ENCODE results near the gene IFNA16.
"Not testable (repeated sequence)": the region's sequence is repeated elsewhere in the genome, so short reads cannot be mapped to it uniquely, and the experiment has no call there.

IFNA16 gene

DNA sequence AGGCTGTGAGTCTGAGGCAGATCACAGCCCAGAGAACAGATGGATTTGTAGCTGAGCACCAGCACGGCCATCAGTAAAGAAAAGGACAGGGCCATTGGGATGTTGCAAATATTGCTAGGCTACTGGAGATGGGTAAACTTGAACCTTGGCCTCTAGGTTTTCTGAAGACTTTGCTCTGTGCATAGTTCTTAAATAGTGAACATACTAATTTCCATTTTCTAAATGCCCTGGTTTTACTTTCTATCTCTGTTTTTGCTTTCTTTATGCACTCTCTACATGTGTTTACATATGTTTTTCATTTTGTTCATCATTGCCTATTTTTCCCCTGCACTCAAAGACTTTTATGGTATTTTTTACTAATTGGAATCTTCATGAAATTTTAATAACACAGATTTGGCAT lies at the start of gene IFNA16:
Gene IFNA16 (minus strand): TSS at position 101 of the 400 bp plus-strand sequence. CDS start 6 bp downstream, at position 95.
- DNase-seq (ENCODE audit: low spot score): not testable (repeated sequence)

DNA sequence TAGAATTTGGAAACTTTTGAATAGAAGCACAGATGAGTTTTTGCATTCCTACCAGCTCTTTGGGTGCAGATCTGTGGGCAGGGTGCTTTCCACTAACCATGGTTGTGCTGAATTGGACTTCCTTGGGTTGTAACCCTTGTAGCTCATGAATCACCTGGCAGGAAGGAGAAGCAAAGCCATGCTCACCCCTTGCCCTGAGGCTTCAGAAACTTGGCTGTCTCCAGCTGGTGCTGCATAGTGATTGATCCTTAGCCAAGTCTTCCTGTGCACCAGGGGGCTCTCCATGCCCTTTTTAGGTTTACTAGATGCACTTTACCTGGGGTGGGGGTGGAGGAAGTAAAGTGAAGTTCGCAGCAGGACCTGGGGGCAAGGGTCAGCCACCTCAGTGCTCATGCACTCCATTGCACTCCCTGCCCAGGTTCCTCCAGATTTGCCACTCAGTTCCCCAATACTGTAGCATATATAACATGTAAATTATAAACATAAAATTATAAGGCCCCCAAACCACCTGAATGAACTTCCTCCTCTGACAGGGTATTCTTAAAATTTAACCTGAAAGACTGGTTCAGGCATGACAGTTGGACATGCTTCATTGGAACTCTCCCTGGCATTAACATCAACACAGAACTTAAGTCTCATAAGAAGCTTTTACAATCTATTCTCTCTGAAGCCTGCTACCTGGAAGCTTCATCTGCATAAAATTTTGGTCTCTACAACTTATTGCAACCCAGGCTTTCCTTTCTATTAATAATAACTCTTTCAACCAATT lies 48.5 kb upstream of the IFNA16 start:
- DNase-seq (ENCODE audit: low spot score): no peak

DNA sequence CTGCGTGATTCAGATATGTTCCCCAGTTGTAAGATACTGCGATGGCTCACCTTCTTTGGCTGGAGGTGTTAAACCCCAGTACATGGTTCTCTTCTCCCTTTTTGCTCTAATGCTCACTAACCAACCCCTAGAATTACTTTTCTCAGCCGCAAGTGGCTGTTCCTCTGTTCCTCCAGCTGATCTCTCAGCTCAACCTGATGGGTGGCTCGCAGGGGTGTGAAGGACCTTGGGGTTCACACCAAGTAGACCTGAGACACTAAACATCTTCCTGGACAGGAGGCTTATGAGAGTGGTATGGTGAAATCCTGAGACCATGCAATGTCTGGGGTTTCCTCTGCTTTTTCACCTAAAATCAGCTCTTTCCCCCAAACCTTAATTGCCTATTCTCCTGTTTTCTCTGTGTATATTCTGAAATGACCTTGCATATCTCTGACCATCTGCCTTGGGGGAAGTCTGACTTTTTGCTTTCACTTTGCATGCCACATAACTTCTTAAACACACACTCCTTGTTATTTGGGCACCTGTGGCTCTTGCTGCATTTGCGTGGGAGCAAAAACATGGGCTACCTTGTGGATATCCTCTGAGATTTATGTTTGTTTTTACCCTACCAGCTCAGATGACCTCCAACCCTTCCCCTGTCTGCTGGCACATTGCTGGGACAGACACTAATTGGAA lies 38.6 kb upstream of the IFNA16 start:
- no peak for DNase-seq (ENCODE audit: low spot score)

DNA sequence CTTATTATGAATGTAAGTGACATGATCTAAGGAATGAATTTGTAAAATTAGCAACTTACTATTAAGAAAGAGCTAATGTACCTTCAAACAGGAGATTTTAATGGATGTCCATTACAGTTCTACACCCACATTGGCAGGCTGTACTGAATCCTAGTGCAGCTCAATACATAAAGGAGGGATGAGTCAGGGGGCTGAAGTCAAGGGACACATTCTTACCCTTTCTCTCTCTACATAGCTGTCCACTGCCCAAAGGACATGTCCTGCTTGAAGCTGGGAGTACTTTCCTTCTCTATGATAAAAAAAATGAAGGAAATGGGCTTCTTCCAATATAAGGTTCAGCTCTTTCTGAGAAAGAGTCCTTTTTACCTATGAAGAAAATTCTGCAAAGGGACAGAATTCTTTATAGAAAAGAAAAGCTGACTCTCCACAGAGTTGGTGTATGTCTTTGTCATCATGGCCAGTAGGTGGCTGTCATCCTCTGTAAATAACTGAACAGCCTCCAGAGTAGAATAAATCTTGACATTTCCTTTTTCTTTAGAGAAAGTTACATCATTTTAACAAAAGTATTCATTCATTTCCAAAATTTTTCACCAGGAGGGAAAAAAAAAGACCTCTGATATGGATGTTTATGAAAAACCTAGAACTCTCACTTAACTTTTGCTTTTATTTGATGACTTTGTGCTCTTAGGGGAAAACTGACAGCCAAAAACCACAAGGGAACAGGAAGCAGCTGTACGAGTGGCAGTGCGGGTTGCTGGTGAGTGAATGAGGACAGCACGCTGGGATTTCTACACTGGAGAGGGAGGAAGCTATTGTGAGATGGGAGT lies 35.8 kb upstream of the IFNA16 start:
- peak; percentile 22 for DNase-seq (ENCODE audit: low spot score)

DNA sequence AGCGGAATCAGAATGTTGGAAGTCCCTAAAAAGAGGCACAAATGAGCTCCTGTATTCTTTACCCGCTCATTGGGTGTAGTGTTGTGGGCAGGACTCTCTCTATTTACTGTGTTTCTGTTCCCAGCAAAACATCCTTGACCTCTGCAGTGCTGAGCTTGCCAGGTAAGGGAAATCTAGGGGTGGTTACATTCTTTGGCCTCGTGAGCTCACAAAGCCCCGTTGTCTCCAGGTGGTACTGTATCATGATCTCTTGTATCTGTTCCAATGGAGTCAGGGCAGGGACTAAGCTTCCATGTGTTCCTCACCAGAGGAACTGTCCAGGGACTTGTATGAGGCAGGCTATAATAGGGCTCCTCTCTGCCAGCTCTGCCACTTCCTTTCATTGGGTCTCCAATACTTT lies 34.5 kb upstream of the IFNA16 start:
- DNase-seq (ENCODE audit: low spot score): no peak

DNA sequence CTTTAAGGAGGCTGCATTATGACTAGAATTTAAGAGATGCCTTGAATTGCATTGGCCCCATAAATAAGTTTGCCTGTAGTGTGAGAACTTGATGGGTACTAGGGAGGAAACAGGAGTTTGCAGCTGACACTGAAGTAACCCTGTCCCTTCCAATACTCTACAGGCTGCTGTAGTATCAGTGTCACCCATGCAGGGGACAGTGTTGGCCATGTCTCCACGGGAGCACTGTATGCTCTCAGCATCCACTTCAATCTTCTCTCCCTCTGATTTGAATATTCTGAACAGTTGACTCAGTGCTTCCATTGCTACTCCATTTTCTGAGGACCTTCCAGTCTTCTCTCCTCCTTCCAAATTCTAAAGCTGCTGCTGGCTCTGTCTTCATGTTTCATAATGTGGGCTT lies 34.1 kb upstream of the IFNA16 start:
- DNase-seq (ENCODE audit: low spot score): no peak

DNA sequence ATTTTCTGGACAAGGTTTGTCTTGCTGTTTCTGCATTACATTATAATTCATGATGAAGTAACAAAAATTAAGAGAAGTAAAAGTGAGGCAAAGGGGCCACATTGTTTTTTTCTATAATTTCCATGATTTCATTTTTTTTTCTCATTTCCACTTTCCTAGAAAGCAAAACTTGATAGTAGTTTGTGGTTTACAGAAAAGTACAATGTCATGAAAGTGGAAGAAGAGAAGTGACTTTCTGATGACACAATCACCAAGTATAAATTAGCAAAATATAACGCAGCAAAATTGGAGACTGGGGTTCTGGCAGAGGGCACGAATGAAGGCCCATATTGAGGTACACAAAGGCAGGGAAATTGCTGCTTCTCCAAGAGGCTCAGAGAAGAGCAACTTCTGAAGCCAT lies 27.7 kb upstream of the IFNA16 start:
- no peak for DNase-seq (ENCODE audit: low spot score)

DNA sequence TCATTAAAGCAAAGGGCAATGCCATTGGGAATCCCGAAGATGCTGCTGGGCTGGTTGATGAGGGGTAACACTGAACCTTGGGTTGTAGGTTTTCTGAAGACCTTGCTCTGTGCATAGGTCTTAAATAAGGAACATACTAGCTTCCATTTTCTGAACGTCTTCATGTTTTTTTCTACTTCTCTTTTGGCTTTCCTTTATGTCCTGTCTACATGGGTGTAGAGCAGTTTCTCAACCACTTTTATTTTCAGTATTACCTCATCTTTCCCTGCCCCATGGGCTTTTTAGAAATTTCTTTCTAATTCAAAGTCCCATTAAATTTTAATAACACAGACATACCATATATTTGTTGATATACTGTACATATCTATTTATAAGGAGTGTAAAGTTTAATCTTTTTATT lies 22.8 kb upstream of the IFNA16 start, which contains the start of gene IFNA14:
Gene IFNA14 (minus strand): TSS at position 95 of the 400 bp plus-strand sequence. CDS start 70 bp downstream, at position 25.
- DNase-seq (ENCODE audit: low spot score): no peak

DNA sequence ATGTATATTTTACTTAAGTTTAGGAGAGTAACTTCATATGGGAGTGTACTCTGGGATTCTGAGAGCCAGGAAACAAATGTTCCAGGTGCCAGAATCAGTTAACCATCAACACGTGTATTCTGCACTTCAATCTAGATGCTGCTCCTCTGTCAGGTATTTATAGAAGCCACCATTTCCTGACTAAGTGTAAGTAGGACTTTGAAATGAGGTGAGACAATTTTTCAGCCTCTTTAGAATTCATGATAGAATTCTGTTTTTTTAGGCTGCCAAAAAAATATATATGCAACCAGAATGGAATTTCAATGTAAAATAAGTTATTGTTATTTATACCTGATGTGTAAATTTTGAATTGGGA lies 19.2 kb upstream of the IFNA16 start:
- not testable (repeated sequence) for DNase-seq (ENCODE audit: low spot score)

DNA sequence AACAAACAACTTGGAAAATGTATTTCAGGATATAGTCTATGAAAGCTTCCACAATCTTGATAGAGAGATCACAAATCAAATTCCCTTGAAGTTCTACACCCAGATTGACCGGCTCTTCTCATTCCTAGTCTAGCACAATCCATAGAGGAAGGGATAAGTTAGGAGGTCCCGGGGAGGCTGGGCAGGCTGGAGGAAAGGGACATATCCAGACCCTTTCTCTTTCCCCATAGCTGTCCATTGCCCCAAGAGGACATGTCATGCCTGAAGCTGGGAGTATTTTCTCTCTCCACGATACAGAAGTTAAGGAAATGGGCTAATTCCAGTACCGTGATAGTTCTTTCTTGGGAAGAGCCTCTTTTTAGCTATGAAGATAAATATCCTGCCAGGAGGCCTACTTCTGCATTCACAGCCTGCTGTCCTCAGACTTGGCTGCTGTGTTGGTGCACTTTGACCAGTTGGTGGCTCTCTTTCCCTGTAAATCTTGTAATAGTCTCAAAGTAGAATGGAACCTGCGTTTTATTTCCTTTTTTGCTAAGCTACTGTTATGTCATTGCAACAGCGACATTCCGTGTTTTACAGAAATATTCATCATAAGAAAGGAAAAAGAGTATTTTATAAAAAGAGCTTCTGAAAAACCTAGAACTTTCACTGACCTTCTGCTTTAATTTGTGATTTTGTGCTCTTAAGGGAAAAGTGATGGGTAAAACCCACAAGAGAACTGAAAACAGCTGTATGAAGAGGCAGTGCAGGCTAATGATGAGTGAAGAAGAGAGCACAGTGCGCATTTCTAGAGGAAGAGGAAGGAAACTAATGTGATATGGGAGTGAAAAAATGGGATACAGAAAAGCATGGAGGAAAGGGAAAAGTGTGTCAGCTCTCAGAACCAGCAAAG lies 18.6 kb upstream of the IFNA16 start:
- peak; percentile 4 for DNase-seq (ENCODE audit: low spot score)

DNA sequence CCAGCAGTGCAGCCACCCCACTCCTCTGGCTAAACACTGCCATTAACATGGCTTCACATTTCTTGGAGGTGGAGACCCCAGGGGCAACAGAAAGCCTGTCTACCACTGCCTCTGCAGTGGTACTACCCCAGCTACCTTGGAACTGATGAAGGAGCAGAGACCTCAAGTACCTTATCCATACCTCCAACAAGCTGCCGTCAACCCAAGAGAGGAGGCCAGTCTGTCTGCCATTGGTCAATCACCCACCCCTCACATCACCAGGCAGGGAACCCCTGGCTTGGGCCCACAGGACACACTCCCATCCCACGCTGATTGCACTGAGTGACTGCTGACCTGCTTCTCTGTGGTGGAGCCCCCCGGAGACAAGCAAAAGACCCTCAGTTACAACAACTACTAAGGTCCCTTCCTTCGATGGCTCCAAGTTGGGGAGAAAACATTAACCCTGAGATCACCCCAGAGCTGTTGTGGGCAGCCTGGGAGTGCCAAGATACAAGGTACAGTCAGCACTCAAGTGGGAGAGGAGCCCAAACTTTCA lies 17.1 kb upstream of the IFNA16 start:
- DNase-seq (ENCODE audit: low spot score): no peak

DNA sequence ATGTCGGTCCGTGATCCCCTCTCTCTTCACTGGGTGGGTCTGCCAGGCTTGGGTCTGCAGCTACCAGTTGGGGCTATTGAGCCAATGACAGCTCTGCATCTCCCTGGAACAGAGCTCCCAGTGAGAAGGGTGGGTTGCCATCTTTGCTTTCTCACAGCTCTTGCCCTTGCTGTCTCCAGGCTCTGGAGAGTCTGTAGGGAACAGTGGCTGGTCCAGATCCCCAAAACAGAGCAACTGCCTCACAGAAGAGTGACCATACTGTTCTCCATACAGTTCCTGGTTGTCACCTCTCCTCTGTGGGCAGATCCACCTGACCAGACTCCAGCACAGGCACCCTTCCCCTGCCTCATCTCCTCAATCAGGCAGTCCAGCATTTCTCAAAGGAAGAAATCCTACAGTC lies 16.1 kb upstream of the IFNA16 start:
- DNase-seq (ENCODE audit: low spot score): no peak

DNA sequence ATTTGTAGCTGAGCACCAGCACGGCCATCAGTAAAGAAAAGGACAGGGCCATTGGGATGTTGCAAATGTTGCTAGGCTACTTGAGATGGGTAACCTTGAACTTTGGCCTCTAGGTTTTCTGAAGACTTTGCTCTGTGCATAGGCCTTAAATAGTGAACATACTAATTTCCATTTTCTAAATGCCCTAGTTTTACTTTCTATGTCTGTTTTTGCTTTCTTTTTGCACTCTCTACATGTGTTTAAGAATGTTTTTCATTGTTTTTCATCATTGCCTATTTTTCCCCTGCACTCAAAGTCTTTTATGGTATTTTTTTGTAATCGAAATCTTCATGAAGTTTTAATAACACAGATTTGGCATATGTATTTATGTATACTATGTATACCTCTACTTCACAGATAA lies 11.0 kb upstream of the IFNA16 start, which contains the start of gene IFNA17:
Gene IFNA17 (minus strand): TSS at position 101 of the 400 bp plus-strand sequence. CDS start 49 bp downstream, at position 52.
- DNase-seq (ENCODE audit: low spot score): no peak

DNA sequence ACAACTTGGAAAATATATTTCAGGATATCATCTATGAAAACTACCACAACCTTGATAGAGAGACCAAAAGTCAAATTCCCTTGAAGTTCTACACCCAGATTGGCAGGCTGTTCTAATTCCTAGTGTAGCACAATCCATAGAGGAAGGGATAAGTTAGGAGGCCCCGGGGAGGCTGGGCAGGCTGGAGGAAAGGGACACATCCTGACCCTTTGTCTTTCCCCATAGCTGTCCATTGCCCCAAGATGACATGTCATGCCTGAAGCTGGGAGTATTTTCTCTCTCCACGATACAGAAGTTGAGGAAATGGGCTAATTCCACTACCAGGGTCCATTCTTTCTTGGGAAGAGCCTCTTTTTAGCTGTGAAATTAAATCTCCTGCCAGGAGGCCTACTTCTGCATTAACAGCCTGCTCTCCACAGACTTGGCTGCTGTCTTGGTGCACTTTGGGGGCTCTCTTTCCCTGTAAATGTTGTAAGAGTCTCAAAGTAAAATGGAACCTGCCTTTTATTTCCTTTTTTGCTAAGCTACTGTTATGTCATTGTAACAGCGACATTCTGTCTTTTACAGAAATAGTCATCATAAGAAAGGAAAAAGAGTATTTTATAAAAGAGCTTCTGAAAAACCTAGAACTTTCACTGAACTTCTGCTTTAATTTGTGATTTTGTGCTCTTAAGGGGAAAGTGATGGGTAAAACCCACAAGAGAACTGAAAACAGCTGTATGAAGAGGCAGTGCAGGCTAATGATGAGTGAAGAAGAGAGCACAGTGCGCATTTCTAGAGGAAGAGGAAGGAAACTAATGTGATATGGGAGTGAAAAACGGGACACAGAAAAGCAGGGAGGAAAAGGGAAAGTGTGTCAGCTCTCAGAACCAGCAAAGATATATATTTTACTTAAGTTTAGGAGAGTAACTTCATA lies 3.4 kb downstream of the IFNA16 start:
- DNase-seq (ENCODE audit: low spot score): not testable (repeated sequence)

DNA sequence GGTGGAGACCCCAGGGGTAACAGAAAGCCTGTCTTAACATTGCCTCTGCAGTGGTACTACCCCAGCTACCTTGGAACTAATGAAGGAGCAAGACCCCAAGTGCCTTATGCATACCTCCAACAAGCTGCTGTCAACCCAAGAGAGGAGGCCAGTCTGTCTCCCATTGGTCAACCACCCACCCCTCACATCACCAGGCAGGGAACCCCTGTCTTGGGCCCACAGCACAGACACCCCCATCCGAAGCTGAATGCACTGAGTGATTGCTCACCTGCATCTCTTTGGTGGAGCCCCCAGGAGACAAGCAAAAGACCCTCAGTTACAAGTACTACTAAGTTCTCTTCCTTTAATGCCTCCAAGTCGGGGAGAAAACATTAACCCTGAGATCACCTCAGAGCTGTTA lies 5.0 kb downstream of the IFNA16 start:
- DNase-seq (ENCODE audit: low spot score): not testable (repeated sequence)

DNA sequence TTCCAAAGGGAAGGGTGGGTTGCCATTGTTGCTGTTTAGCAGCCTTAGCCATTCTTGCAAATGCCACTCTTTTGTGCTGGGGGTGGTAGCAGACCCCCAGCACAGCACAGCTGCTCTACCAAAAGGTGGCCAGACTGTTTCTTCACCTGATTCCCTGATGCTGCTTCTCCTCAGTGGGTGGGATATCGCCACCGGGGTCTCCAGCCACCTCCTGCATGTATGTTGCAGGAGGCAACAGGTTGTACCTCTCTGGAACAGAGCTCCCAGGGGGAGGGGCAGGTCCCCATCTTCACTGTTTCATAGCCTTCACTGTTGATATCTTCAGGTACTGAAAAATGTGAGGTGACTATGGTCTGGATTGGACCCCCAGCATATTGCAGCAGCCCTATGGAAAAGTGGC lies 6.3 kb downstream of the IFNA16 start:
- not testable (repeated sequence) for DNase-seq (ENCODE audit: low spot score)

DNA sequence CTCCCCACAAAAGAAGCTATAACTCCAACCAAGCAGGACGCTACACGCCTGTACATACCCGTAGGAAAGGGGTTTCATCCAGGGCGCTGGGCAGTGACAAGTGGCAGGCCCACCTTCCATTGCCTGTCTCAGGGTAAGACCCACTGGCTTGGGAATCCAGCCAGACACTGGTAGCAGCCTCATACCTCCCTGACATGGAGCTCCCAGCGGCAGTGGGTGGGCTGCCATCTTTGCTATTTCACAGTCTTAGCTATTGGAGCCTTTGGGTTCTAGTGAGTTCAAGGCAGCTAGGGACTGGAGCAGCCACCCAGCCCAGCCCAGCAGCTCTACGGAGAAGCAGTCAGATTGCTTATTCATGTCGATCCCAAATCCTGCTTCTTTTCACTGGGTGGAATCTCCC lies 6.8 kb downstream of the IFNA16 start:
- DNase-seq (ENCODE audit: low spot score): no peak

DNA sequence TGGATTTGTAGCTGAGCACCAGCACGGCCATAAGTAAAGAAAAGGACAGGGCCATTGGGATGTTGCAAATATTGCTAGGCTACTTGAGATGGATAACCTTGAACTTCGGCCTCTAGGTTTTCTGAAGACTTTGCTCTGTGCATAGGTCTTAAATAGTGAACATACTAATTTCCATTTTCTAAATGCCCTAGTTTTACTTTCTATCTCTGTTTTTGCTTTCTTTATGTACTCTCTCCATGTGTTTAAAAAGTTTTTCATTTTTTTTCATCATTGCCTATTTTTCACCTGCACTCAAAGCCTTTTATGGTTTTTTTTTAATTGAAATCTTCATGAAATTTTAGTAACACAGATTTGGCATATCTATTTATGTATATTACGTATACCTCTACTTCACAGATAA lies 10.1 kb downstream of the IFNA16 start, which contains the start of gene IFNA10:
Gene IFNA10 (minus strand): TSS at position 101 of the 400 bp plus-strand sequence. CDS start 46 bp downstream, at position 55.
- not testable (repeated sequence) for DNase-seq (ENCODE audit: low spot score)

DNA sequence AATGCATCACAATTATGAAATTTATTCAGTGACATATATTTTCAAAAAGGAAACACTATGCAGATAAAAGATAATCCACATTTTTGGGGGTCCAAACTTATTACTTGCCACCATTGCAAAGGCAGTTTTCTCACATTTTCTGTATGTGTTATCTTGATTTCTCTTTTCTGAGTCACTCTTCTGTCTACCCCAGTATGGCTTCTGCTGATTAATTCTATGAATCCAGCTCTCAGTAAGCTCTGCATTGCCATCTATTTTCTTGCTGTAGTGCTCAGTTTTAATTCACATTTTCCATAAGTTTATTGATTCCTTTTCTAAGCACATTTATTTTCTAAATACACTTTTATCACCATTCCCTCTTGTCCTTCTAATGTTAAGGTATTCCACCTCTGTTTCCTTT lies 11.9 kb downstream of the IFNA16 start:
- DNase-seq (ENCODE audit: low spot score): no peak

DNA sequence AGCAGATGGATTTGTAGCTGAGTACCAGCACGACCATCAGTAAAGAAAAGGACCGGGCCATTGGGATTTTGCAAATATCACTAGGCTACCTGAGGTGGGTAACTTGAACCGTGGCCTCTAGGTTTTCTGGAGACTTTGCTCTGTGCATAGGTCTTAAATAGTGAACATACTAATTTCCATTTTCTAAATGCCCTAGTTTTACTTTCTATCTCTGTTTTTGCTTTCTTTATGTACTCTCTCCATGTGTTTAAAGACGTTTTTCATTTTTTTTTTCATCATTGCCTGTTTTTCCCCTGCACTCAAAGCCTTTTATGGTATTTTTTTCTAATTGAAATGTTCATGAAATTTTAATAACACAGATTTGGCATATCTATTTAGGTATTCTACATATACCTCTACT lies 15.0 kb downstream of the IFNA16 start, which contains the start of gene IFNA7:
Gene IFNA7 (minus strand): TSS at position 101 of the 400 bp plus-strand sequence. CDS start 40 bp downstream, at position 61.
- not testable (repeated sequence) for DNase-seq (ENCODE audit: low spot score)
